Stimulated activated CD8-positive, alpha-beta memory T cell treated with anti-CD3 and anti-CD28 coated beads, Interleukin-12 subunit alpha, Interleukin-12 subunit beta, amount 100 ng/mL, for 4 hours (primary cell): ENCODE results near the gene MMS19.

Experiments used
- DNase-seq: peaks from one replicate; pipeline ENCODE4 v3.0.0-alpha.2; 2020; ENCODE audit warnings: low read depth

MMS19 gene

DNA sequence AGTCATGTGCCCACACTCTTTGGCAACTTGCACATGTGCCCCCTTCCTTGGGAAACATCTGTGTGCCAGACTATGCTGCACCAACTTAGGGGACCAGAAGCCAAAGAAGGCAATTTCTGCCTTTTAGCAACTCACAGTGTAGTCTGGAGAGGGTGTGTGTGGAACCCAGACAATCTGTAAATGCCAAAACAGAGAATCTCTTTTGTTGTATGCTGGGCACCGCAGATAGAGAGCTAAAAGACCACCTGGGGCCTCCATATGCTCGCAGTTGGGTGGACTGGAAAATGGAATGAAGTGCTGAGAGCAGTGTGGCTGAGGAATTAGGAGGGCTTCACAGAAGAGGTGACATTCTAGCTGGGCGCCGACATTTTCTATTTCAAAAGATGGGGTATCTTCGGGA lies 26.9 kb upstream of the MMS19 start:
- no peak for DNase-seq

DNA sequence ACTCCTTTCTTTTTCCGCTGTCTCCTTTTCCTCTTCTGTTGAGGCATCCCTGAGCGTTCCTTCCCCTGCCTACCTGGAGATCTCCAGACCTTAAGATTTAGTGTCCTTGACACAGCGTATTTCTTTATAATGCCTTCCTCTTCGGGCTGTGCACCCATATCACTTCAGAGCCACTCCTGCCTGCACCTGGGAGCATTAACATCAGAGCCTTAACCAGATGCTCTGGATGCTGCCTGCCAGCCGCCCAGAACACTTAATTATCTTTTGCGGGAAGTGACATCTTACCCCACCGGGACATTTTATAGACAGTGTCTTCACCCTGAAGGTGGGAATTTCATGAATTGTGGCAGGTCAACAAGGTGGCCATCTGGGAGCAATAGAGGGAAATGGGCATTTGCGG lies 24.7 kb upstream of the MMS19 start:
- no peak for DNase-seq

DNA sequence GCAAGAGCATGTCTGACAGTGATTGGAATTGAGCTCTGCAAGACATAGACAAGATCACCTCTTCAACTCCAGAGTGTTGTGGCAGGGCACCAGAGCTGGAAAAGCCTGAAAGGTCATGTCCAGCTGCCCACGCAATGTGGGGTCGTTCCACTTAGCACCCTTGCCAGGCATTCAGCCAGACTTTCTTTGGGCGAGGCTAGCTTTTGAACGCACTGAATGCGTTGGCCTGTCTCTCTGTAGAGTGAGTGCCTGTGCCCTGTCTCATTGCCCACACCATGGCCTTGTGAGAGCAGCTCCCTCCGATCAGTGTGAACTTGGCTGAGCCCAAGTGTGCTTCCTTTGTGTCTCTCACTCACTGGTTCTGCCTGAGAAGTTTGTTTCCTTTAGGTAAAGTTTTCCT lies 23.8 kb upstream of the MMS19 start:
- no peak for DNase-seq

DNA sequence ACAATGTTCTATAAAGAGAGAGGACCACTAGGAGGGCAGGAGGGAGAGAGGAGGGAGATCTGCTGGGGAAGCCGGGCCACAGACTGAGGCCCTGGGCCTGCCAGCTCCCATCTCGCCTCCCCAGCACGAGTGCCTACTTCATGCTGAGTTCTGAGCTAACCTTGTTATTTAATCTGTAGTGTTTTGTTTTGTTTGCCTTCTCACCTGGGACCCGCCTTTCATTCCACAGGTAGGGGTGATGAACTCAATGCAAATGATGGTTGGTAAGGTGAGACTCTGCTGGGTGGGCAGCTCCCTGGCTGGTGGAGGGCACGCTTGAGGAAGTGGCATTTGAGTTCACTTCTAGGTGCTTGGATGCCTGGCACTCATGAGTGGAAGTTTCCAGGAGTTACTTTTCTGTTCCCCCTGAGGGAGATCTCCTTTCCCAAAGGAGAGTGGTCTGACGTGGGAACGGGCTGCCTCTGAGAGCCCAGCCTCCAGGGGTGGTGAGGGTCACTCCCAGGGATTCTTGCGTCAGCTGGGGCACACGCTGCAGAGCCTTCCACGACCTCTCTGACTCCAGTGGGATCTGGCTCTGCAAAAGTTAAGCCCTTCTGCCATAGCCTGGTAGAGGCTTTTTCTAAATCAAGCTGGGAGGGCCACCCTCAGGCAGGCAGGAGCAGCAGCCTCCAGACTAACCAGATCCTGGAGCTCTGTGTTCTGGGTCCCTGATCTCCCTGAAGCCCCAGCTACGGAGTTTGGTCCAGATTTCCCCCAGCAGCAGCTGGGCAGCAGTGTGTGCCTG lies 22.9 kb upstream of the MMS19 start:
- DNase-seq: no peak

DNA sequence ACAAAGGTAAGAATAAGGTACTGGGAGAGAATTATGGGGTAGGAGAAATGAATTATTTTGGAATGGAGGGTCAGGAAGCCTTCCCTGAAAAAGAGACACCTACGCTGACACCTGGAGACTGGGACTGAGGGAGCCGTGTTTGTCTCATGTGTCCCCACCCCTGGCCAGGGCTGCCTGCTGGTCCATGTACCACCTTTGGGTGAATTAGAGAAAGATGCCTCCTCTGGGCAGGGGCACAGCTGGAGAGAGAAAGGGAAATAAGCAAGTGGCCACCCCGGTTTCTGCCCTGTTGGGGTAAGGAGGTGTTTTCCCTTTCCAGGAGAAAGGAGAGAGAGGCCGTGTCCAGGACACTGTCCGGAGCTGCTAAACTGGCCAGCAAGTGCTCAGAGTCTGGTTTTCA lies 22.3 kb upstream of the MMS19 start:
- DNase-seq: no peak

DNA sequence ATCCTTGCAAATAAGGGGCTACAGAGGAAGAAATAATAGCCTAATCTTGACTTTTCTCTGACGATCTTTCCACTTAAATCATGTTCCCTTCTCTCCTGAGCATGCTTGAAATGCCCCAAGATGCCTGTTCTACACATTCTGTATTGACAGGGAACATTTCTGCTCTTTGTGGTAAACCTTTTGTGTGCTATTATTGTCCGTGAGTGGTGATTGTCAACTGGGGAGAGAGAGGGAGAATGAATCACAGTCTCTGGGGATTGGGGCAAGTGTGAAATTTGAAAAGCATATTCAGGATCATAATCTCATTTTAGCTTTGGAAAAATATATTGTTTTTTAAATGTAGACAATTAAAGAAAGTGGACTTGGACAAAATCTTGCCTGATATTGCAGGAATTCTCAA lies 21.1 kb upstream of the MMS19 start:
- no peak for DNase-seq

DNA sequence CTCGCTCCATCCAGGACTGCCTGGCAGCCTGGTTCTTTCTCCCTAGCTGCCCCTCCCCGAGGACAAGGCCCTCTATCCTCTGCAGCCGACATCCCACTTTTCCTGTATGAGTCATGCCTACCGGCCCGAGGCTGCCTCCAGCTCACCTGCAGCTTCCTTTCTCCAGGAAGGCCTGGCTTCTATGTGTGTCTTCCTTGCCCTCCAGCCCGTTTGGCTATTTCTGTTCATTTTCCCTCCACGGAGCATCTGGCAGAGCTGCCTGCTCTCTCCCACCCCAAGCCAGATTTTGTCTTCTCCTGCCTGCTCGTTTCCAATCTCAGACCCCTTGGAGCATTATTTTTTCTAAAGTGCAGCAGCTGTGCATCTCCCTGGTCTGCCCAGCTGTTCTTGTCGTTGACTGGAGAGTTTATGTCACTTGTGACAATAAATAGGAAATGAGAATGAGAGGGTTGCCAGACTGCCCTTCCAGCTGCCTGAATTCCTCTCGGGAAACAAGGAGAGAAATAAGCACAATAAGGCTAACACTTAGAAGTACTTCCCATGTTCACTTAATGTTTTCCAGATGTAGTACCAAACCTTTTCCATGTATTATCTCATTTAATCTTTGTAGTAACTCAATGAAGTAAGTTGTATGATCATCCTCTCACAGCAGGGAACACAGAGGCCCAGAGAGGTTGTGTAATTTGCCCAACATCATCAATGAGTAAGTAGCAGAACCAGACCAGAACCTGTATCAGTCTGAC lies 20.2 kb upstream of the MMS19 start:
- no peak for DNase-seq

DNA sequence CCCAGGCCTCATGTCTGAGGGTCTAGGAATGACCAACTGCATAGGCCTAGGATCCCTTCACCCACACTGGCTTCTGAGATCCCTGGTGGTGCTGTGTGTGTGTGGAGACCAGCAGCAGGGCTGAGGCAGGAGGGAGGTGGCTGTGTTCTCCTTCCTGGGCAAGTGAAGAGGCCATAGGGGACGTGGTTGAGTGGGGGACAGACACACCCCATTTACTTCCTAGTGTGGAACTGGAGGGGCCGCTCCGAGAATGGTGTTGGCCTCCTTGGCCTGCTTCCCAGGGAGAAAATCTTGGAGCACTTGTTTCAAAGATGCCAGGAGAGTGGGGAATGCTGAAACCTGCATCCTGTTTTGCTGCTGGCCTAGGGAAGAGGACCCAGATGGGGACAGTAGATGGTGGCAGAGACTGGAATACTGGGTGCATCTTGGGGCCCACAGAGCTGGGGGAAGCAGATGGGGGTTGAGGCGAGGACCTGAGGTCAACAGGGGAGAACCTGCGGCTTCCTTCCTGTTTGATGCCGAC lies 19.6 kb upstream of the MMS19 start:
- DNase-seq: no peak

DNA sequence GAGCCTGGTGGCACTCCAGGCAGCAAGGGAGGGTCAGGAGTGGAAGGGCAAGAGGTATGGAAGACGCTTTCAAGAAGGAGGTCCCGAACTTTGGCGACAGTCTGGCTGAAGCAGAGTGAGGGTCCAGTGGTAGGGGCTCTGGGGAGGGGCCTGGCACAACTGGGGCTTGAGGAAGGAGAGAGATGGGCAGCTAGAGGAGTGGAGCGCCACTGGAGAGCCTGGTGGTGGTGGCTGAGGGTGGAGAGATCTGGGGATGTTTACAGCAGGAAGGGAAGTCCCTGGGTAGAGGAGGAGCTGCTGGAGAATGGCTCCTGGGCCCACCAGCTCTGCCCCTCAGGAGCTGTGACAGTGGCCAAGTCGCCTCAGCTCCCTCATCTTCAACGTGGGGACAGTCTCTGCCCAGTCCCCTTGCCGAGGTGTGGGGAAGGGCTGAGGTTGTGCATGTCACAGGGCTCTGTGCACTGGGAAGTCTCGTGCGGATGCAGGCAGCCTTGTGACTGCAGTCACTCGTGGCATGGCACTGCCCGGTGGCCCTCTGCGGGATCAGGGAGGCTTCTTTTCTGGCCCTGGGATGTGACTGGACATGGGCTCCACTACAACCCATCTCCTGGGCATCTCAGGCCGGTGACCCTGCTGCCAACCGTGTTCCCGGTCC lies 19.0 kb upstream of the MMS19 start:
- DNase-seq: no peak

DNA sequence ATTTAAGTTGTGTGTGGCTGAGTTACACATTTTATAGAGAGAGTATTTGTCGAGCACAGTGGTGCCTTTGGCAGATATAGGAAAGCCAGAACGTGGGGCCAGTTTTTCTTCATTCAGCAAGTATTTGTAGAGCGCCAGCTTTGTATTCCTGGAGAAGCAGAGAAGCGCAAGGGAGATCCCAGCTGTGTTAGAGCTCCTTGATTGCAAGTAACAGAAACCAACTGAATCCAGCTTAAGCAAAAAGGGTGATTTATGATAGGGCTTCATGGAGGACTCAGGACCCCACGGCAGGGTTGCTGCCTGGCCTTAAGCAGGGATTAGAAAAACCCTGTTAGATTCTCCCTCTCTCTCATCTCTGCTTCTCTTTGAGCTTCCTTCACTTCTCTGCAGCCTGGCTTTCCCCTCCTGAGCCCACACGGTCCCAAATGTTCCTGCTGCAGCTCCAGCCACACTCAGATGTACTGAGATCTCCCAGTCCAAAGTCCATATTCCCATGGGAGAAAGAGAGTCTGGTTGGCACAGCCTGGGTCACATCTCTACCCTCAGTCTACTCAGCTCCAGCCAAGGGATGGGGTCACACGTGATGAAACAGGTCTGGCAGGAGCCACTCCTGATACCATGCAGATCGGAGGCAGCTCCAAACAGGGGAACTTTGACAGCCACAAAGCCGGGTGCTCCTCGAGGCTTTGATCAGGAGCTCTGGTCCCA lies 17.2 kb upstream of the MMS19 start:
- no peak for DNase-seq

DNA sequence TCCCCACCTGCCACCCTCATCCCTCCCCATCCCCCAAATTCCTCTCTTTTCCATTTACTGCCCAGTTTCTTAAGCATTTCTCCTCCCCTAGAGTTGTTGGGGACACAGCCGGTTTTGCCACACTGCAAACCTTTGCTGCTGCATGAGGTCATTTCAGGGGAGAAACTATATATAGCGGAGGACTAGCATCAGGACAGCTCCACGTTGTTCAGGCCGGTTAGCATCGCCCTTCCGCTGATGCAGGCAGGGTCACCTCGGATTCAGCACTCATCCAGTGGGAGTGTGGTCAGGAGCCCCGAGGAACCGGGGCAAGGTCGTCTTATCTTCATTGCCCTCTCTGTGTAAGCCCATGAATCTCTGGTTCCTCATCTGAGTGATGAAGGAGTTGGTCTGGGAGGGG lies 16.1 kb upstream of the MMS19 start:
- DNase-seq: no peak

DNA sequence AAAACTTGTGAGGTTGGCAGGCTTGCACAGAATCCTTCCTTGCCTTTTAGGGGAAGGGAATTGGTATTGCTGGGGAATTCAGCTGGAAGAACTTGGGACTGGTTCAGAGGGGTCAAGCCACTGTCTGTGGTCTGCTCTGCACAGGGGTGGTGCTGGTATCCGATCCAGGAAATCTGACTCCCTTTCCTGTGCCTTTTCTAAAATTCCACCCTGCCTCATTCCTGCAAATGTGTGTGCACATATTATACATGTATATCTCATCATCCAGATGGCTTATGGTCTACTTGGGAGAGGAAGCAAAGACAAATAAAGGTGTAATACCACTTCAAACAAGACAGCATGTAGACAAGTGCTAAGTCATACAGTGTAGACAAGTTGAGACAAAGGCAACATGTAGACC lies 14.8 kb upstream of the MMS19 start:
- DNase-seq: no peak

DNA sequence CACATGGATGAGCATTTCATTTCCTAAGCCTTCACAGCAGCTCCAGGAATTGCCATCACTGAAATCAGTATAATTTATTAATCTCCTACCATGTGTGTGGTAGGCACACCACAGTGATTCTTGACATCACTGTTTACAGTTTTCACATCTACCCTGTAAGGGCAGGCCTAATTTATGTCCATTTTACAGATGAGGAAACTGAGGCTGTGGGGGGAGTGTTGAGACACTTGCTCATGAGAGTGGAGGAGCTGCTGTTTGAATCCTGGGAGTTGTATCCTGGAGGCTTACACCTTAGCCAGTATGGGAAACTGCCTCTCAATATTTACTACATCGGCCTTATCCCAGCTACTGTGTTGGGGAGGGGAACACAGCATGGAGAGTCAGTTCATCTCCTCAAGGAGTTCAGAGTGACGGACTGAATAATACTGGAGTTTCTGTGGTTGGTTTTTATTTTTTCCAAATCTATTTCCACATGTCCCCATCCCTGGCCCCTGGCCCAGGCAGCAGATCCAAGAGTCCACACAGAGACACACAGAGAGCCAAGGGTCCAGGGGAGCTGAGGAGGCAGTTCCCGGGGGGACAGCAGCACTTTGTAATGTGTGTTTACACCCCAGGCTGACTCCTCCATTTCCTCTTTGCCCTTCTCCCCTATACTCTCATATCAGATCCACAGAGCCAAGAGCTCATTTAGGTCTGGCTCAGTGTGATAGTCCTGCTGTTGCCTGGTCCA lies 13.7 kb upstream of the MMS19 start:
- DNase-seq: no peak

DNA sequence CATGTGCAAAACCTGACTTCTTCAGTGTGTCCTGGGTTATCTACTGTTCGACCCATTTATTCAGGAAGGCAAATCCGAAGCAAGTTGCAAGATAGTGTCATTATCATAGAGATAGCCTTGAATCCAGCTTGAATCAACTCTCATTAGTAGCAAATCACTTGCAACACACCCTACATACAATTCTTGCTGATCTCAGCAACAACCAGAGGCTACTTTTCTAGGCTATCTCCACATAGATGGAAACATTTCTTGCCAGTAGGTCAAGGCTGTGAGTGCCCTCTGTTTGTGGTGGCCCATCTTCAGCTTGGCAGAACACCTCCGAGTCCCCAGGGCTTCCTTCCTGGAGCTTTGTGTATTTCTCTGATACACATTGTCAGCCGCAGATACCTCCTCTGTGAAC lies 12.5 kb upstream of the MMS19 start:
- no peak for DNase-seq

DNA sequence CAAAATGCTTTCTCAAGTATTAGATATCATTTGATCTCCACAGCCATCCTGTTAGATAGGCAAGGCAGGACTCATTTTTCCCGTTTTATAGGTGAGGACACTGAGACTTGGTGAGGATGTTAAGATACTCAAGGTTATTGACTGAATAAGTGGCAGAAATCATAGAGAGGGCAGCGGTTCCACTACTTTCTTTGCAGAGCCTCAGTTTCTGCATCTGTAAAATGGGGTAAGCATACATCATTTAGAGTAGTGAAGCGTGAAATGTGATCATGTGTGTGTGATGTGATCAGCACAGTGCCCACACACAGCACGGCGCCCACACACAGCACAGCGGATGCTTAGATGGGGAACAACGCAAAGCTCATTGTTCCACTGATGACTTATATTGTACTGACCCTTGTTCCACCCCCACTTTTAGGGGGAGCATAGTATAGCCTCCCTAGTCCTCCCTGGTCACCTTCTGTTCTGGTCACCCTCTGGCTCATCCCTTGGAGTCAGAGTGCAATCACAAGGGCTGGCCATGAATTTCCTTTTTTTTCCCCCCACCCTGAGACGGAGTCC lies 11.0 kb upstream of the MMS19 start:
- DNase-seq: no peak

DNA sequence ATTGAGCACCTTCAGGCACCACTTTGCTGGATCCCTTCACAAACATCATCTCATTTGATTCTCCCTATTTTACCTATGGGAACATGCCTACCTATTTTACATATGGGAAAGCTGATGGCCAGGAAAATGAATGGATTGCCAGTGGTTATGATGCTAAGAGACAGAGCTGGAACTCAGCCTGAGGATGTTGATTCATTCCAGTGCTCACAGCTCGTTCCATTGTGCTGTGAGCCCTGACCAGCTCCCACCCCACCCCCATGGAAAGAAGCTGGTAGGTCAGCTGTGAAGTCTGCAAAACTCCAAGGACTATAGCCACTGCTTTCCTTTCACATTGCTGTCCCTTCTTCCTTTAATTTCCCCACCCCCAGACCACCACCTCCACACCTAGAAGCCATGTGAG lies 10.1 kb upstream of the MMS19 start:
- DNase-seq: no peak

DNA sequence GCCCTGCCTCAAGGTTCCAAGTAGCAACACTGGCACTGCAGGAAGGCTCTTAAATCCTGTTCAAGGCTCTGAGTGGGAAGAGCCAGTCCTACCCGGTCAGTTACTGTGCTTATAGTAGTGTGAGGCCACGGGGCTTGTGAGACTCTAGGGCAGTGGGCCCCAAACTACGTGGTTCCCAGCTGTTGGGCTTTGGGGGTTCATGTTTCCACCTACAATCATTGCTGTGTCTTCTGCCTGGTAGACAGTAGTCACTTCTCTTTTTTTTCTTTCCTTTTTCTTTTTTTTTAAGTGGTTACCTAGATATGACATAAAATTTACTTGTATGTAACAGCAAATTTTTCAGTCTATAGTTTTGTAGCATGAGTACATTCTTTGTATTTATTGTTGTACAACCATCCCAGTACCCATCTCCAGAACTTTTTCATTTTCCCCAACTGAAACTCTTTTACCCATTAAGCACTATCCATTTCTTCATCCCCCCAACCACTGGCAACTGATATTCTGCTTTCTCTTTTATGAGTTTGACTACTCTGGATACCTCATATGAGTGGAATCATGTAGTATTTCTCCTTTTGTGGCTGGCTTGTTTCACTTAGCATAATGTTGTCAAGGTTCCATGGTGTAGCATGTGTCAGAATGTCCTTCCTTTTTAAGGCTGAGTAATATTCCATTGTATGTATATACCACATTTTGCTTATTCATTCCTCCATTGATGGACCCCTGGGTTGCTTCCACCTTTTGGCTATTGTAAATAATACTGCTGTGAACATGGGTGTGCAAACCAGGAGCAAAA lies 8.2 kb upstream of the MMS19 start:
- no peak for DNase-seq

DNA sequence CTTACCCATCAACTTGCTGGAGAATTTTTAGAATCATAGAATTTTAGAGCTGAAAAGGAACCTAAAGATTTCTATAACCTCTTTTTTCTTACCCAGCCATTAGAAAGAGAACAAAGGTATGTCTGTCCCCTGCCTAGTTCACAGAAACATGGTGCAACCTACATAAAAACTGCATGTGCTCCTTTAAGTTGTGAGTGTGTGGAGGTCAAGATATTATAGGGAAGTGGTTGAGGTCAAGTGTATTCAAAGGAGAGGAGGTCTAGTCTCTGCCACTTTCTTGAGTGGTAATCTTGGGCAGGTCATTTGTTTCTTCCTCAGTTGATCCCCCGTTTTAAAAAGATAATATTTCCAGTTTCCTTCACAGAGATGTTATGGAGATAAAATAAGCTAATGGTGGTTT lies 6.9 kb upstream of the MMS19 start:
- no peak for DNase-seq

DNA sequence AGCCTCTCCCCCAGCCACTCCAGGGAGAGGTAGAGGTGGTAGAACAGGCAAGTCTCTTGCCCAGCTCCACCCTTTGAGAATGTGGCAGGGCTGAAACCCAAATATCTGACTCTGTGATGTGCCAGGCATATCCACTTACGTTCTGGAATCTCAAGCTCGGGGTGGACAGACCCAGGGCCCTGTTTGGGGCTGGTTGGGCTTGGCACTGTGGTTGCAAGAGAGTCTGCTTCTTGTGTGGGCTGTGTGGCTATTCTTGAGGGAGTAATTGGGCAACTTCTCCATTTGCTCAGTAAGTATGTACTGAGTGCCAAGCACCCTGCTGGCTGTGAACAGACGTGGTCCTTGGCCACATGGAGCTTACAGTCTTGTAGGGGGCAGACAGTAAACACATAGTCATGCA lies 5.2 kb upstream of the MMS19 start:
- DNase-seq: no peak

DNA sequence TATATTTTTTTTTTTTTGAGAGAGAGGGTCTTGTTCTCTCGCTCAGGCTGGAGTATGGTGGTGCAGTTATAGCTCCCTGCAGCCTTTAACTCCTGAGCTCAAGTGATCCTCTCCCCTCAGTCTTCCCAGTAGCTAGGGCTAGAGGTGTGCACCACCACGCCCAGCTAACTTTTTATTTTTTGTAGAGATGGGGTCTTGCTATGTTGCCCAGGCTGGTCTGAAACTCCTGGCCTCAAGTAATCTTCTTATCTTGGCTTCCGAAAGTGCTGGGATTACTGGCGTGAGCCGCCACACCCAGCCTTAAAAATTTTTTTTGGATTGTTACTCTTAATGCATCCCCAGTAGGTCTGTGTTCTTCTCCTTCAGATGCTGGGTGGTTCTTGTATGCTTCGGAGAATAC lies 4.7 kb upstream of the MMS19 start:
- no peak for DNase-seq

DNA sequence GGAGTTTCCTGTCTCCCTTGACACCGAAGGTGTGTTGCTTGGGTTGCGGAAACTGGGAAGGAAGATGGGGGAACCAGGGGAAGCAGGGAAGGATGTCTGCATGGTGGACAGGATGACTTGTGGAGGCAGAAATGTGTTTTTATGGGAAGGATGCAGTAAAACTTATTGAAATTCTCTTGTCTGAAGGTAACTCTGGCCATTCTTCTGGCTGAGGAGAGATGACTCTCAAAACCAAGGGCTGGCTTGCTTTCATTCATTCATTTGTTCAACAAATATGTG lies 2.0 kb upstream of the MMS19 start:
- no peak for DNase-seq
